Measurements from ENCODE around the gene HOXB8. TPM values are rescaled to one million over a fixed set of nuclear protein-coding genes. Genes with fewer than 3 reads are reported as not detected.

The HOXB8 gene
- total RNA-seq, 1 donor from 2014 or later: not detected

DNA sequence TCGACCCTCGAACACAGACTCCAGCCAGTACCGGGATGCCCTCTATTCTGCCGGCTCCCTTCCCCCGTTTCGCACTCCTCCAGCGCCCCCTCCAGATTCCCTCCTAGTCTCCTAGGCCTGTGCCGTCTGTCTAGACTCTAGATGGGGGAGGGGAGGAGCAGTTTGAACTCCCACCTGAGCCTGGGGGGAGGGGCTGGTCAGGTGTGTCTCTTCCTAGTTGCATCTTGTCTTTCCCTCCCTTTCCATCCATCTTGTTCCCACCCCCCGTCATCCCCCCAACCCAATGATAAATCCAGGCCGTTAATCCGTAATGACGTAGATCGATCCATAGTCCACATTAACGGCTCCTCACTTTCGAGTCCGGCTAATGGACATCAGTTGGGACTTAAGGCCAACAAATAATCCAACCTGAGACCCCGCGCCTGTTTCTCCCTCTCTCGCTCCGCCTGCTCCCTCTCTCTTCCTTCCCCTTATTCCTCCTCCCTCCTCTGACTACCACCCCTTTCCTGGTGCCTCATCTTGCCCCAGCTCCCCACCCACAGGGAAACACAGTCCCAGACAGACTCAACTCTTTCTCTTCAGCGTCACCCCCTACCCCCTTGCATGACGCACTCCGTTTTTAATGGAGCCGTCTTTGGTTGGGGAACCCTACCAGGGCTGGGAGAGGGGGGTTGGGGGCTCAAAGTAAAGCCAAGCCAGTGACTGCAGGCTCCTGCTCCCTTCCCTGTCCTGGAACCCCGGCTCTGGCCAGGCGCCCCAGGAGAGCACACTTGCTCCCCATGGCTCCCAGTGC lies 18.2 kb downstream of the HOXB8 start:
- Histone ChIP-seq H2AFZ (replicated peaks) (no peak overlapping the region), H3K4me2 (no peak overlapping the region), H3K79me2 (ENCODE audit: low read depth) (no peaks in the 10 kb centered on the region), H3F3A (ENCODE audit: low read depth) (no peaks in the 10 kb centered on the region), H4K20me1 (ENCODE audit: low read depth) (peaks cover 96% of the 10 kb centered on the region), H3K9ac (no peak overlapping the region), H3K9me3 (ENCODE audit: low read depth) (no peaks in the 10 kb centered on the region), H3K27ac (no peak overlapping the region), H3K36me3 (no peaks in the 10 kb centered on the region), H3K27me3 (peaks cover 100% of the 10 kb centered on the region), H3K4me1 (no peaks in the 10 kb centered on the region), H3K4me3 (no peak overlapping the region)
- no peak for DNase-seq (ENCODE audit: low spot score)
- peaks cover 99% of the 10 kb centered on the region for H3K27me3 Mint-ChIP-seq (ENCODE audit: insufficient read depth, low read depth)
- no peak for TF ChIP-seq CTCF (IDR thresholded peaks at IDR 0.05)
- peak; percentile 24 for TF ChIP-seq EZH2phosphoT487 (IDR thresholded peaks at IDR 0.05)
- TF ChIP-seq EZH2 (IDR thresholded peaks at IDR 0.05): no peak
- no peak overlapping the region for H3K27ac Mint-ChIP-seq
- H3K9me3 Mint-ChIP-seq: peaks cover 9% of the 10 kb centered on the region
- peaks cover 9% of the 10 kb centered on the region for H3K4me1 Mint-ChIP-seq
- no peak overlapping the region for H3K4me3 Mint-ChIP-seq
- H3K36me3 Mint-ChIP-seq: peaks cover 1% of the 10 kb centered on the region

- peak overlapping the region; percentile 62 for H3K4me3 Mint-ChIP-seq
- Histone ChIP-seq H3K27me3 (peaks cover 100% of the 10 kb centered on the region), H2AFZ (replicated peaks) (no peak overlapping the region), H3K27ac (no peak overlapping the region), H3K79me2 (ENCODE audit: low read depth) (no peaks in the 10 kb centered on the region), H4K20me1 (ENCODE audit: low read depth) (peaks cover 96% of the 10 kb centered on the region), H3K4me3 (no peak overlapping the region), H3K4me2 (no peak overlapping the region), H3K36me3 (no peaks in the 10 kb centered on the region), H3K9me3 (ENCODE audit: low read depth) (no peaks in the 10 kb centered on the region), H3K9ac (no peak overlapping the region), H3F3A (ENCODE audit: low read depth) (no peaks in the 10 kb centered on the region), H3K4me1 (no peaks in the 10 kb centered on the region)
- H3K36me3 Mint-ChIP-seq: peaks cover 1% of the 10 kb centered on the region
- TF ChIP-seq EZH2 (IDR thresholded peaks at IDR 0.05) (peak; percentile 39), CTCF (IDR thresholded peaks at IDR 0.05) (no peak), EZH2phosphoT487 (IDR thresholded peaks at IDR 0.05) (peak; percentile 90)
- DNase-seq (ENCODE audit: low spot score): no peak
- H3K9me3 Mint-ChIP-seq: peaks cover 9% of the 10 kb centered on the region
- H3K4me1 Mint-ChIP-seq: peaks cover 9% of the 10 kb centered on the region
- H3K27me3 Mint-ChIP-seq (ENCODE audit: insufficient read depth, low read depth): peaks cover 97% of the 10 kb centered on the region
- no peak overlapping the region for H3K27ac Mint-ChIP-seq
Measured at GRCh38 chr17:48596000-48596734, 18.9 kb downstream of the HOXB8 start.

DNA sequence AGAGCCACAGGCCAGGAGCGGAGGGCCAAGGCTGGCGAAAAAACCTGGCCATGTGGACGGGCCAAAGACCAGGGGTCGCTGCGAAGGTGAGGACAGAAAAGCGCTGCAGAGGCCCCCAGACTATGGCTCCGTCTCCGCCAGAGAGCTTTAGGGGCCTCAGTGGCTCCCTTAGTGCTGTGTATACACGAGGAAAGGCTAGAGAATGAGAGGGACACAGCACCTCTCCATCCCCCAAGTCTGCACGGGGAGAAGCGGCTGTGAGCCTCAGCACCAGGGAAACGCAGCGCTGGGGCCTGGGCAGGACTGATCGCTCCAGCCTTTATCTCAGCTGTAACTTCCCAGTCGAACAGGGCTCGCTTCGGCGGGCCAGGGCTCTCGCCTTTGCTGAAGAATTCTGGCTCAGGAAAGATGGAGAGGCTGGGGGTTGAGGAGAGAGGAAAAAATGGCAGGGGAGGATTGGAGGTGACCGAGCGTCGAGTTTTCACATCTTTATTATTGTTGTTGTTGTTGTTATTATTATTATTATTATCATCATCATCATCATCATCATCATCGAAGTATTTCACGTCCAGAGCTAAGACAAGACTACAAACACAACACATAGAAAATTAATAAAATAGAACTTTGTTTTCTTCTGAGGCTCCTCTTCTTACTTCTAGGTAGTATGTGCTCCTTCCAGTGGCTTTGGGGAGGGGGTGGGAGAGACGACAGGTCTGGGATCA lies 19.7 kb downstream of the HOXB8 start:
- H3K9me3 ChIP-seq (ENCODE audit: low read depth): no peaks in the 10 kb centered on the region
- no peak overlapping the region for H2AFZ ChIP-seq (replicated peaks)
- H3K79me2 ChIP-seq (ENCODE audit: low read depth): no peaks in the 10 kb centered on the region
- no peak overlapping the region for H3K9ac ChIP-seq
- no peak overlapping the region for H3K4me3 ChIP-seq
- H3K4me2 ChIP-seq: no peak overlapping the region
- H3F3A ChIP-seq (ENCODE audit: low read depth): no peaks in the 10 kb centered on the region
- no peak for TF ChIP-seq EZH2 (IDR thresholded peaks at IDR 0.05)
- TF ChIP-seq CTCF (IDR thresholded peaks at IDR 0.05): no peak
- no peak for TF ChIP-seq EZH2phosphoT487 (IDR thresholded peaks at IDR 0.05)
- no peaks in the 10 kb centered on the region for H3K36me3 ChIP-seq
- no peaks in the 10 kb centered on the region for H3K4me1 ChIP-seq
- no peak for DNase-seq (ENCODE audit: low spot score)
- H3K27ac ChIP-seq: no peak overlapping the region
- Mint-ChIP-seq H3K27me3 (ENCODE audit: insufficient read depth, low read depth) (peaks cover 97% of the 10 kb centered on the region), H3K36me3 (peaks cover 1% of the 10 kb centered on the region), H3K27ac (no peak overlapping the region), H3K4me1 (peaks cover 9% of the 10 kb centered on the region), H3K4me3 (no peak overlapping the region), H3K9me3 (peaks cover 10% of the 10 kb centered on the region)
- H4K20me1 ChIP-seq (ENCODE audit: low read depth): peaks cover 95% of the 10 kb centered on the region
- peaks cover 100% of the 10 kb centered on the region for H3K27me3 ChIP-seq
